Measurements from ENCODE around the gene PITX1.

PITX1 gene

GRCh38 chr5:135013445-135013844 is 20.6 kb downstream of the PITX1 start:
- ATAC-seq: no peak
- TF ChIP-seq POU6F1 (CRISPR knock-in tag; IDR thresholded peaks at IDR 0.05; ENCODE audit: borderline replicate concordance, low read depth) (no peak), TOX (CRISPR knock-in tag; IDR thresholded peaks at IDR 0.05; ENCODE audit: borderline replicate concordance) (no peak), ZFP30 (CRISPR knock-in tag; IDR thresholded peaks at IDR 0.05) (no peak), OSR1 (CRISPR knock-in tag; IDR thresholded peaks at IDR 0.05) (no peak), ZC3H10 (CRISPR knock-in tag; IDR thresholded peaks at IDR 0.05) (no peak), CSRNP3 (CRISPR knock-in tag; IDR thresholded peaks at IDR 0.05) (no peak), ZNF70 (CRISPR knock-in tag; IDR thresholded peaks at IDR 0.05) (no peak), RARB (CRISPR knock-in tag; IDR thresholded peaks at IDR 0.05) (no peak), CREB5 (CRISPR knock-in tag; IDR thresholded peaks at IDR 0.05; ENCODE audit: low read depth) (no peak), TCF4 (CRISPR knock-in tag; IDR thresholded peaks at IDR 0.05; ENCODE audit: borderline replicate concordance) (no peak), SNAI2 (CRISPR knock-in tag; IDR thresholded peaks at IDR 0.05) (no peak), BACH2 (CRISPR knock-in tag; IDR thresholded peaks at IDR 0.05; ENCODE audit: borderline replicate concordance) (no peak), ZNF8 (CRISPR knock-in tag; IDR thresholded peaks at IDR 0.05) (no peak), ISL1 (CRISPR knock-in tag; IDR thresholded peaks at IDR 0.05) (no peak), CSDC2 (CRISPR knock-in tag; IDR thresholded peaks at IDR 0.05) (no peak), PATZ1 (CRISPR knock-in tag; IDR thresholded peaks at IDR 0.05; ENCODE audit: borderline replicate concordance) (no peak)

- TF ChIP-seq GLIS3 (CRISPR knock-in tag; IDR thresholded peaks at IDR 0.05) (no peak), POU6F1 (CRISPR knock-in tag; IDR thresholded peaks at IDR 0.05; ENCODE audit: borderline replicate concordance, low read depth) (no peak), RARB (CRISPR knock-in tag; IDR thresholded peaks at IDR 0.05) (no peak)
- ATAC-seq: no peak
Measured at GRCh38 chr5:135012951-135013391, 21.1 kb downstream of the PITX1 start.

- no peak for ATAC-seq
- TF ChIP-seq CSRNP3 (CRISPR knock-in tag; IDR thresholded peaks at IDR 0.05): no peak
- TF ChIP-seq TSHZ2 (CRISPR knock-in tag; IDR thresholded peaks at IDR 0.05): no peak
- TF ChIP-seq ISL1 (CRISPR knock-in tag; IDR thresholded peaks at IDR 0.05): no peak
- no peak for TF ChIP-seq PATZ1 (CRISPR knock-in tag; IDR thresholded peaks at IDR 0.05; ENCODE audit: borderline replicate concordance)
- TF ChIP-seq ZNF565 (CRISPR knock-in tag; conservative IDR thresholded peaks at IDR 0.05; ENCODE audit: low read depth): no peak
- TF ChIP-seq TOX (CRISPR knock-in tag; IDR thresholded peaks at IDR 0.05; ENCODE audit: borderline replicate concordance): no peak
- TF ChIP-seq ARNTL (CRISPR knock-in tag; IDR thresholded peaks at IDR 0.05; ENCODE audit: borderline replicate concordance, low read depth): no peak
- no peak for TF ChIP-seq TCF4 (CRISPR knock-in tag; IDR thresholded peaks at IDR 0.05; ENCODE audit: borderline replicate concordance)
- no peak for TF ChIP-seq ESRRG (CRISPR knock-in tag; IDR thresholded peaks at IDR 0.05)
Measured at GRCh38 chr5:135012033-135012588, 21.9 kb downstream of the PITX1 start.
